HG03066 (cell line): ENCODE data around the gene SH2D1A.

ENCODE experiments used
- ATAC-seq: cut with Tn5 transposase; IDR thresholded peaks from one replicate; pipeline ENCODE4 v1.9.1; 2021; ENCODE audit warnings: low read depth; ENCODE audit not compliant: unreplicated experiment

Gene SH2D1A

DNA sequence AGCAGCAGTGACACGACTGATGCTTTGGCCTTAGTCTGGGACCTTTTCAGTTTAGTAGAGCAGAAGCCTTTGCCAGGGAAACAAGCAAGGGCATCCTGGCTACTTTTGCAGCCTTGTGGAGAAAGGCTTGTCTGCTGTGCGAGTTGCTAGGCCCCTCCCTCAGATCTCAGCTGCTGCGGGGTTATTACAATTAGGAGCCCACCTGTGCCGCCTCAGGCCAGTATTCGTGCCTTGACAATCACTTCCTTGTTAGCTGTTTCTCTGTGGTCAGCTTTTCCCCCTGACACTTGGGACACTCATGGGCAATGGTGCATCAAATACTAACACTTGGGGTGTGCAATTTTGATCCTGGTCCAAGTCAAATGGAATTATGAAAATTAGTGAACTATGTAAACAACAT, 67.9 kb downstream of the SH2D1A start:
- no peak for ATAC-seq

DNA sequence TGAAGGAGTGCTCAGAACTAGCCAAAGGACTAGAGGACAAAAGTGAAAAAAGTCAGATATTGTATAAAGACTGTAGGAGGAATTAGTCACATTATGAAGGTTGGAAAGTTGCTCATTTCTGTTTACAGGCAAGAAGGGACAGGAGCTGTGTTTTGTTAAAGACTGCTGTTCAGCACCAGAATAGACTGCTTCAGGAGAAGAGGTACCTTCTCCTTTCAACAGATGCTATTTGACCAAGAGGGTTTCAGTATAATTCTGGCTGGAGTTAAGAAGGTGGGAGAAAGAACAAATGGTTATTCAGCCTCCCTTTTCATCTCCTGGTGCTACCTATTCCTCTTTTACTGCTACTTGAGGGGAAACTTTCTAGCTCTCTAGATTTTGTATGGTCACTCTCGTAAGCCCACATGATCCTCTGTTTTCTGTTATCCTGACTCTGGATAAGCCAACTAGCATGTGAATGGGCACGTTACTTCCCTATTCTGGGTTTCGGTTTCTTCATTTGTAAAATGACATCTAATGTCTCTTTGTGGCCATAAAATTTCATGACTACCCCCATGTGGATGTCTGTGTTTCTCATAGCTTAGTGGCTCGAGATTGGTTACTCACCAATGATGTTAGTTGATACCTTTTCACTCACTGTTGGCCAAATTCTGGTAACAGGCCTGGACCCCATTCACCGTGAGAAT, 68.9 kb downstream of the SH2D1A start:
- ATAC-seq = no peak

DNA sequence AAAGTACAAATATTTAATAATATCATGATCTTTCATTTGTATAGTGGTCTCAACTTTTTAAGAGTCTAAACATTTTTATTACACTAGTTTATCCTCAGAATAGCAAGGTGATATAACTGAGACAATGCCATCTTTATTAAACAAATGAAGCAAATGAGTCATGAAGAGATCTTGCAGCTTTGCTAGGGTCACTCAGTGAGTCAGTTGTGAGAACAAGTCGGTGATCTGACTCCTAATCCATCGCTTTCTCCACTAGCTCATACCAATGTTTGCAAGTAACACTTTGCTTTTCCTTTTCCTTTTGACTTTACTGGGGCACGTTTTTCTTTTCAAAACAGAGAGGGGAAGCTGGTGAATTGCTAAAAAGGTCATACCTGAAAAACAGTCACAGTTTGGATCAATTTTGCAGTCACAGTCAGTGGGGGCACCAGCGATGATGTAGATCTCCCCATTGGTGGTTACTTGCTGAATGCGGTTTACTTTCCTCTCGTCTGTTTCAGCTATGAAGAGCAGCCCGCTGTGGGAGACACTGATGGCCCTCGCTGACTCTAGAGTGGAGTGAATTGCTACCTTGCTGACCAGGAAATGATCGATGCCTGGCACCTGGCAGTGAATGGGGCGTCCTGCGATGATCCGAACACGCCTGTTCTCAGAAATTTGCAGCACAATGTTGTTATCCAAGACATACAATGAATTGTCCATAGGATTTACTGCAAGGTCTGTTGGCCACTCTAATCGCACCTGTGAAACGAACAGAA, 75.7 kb downstream of the SH2D1A start:
- ATAC-seq = no peak
